K562 (cell line): ENCODE data around the gene UIMC1. TPM values are rescaled to one million over a fixed set of nuclear protein-coding genes. Genes with fewer than 3 reads are reported as not detected.

Source experiments
- PHTF2 ChIP-seq: fragments of 250-450 bp; sonication (Bioruptor Pico); IDR thresholded peaks from 2 replicates; pipeline ENCODE4 v1.5.0; 2021; ENCODE audit warnings: mild to moderate bottlenecking
- ZZZ3 ChIP-seq: fragments of 450-650 bp; IDR thresholded peaks from 2 replicates; pipeline ENCODE4 v1.6.1; 2016; ENCODE audit warnings: antibody characterized with exemption, mild to moderate bottlenecking, moderate library complexity
- polyA plus RNA-seq, 8 experiments: library from polyadenylated mRNA; depleted of rRNA in 4 of 8; stranded (reverse) in 5 of 8; unstranded in 3 of 8; fragments of >200 nt; fragmentation: Nextera tagmentation in 2 of 8; fragmentation: Illumina TruSeq in 1 of 8; extraction: Ambion mirVana in 2 of 8; extraction: Trizol in 1 of 8; gene quantifications; 2 replicates each; pipeline versions ENCODE4 v1.2.1 to v1.2.3, GENCODE V29; 2011 to 2014; ENCODE audit warnings: inconsistent platforms in 1 of 8, missing spikeins in 1 of 8
- total RNA-seq, 7 experiments: library from RNA; depleted of rRNA in 6 of 7; stranded (reverse); fragments of >200 nt in 6 of 7; fragmentation: Illumina TruSeq in 2 of 7; extraction: Trizol in 2 of 7; gene quantifications; 2 replicates each; pipeline versions ENCODE4 v1.2.1 to v1.2.3, GENCODE V29; 2011 to 2021; ENCODE audit warnings: low replicate concordance in 1 of 7
- TF ChIP-seq, protein P1 (sequence below): fragments of 200-600 bp; sonication (generic); IDR thresholded peaks from one replicate; pipeline ENCODE4 v1.6.1; 2012; ENCODE audit warnings: mild to moderate bottlenecking, low read depth, low read length, inconsistent platforms
- TF ChIP-seq, protein P2 (sequence below), 2 experiments: fragments of 450-650 bp in 1 of 2; sonication (generic) in 1 of 2; formaldehyde crosslinking in 1 of 2; IDR thresholded peaks; 2 replicates each; pipeline versions ENCODE4 v1.7.1 to v1.9.0; 2016 to 2022; ENCODE audit warnings: inconsistent platforms in 1 of 2, mild to moderate bottlenecking in 1 of 2, missing genetic modification reagents in 1 of 2

Gene UIMC1
- total and polyA plus RNA-seq, 9 of the 15 experiments (the other 6 are each of a cell fraction or from before 2014, with no cell fraction given) = 14.9 to 51.7 (median 36.8) TPM

DNA sequence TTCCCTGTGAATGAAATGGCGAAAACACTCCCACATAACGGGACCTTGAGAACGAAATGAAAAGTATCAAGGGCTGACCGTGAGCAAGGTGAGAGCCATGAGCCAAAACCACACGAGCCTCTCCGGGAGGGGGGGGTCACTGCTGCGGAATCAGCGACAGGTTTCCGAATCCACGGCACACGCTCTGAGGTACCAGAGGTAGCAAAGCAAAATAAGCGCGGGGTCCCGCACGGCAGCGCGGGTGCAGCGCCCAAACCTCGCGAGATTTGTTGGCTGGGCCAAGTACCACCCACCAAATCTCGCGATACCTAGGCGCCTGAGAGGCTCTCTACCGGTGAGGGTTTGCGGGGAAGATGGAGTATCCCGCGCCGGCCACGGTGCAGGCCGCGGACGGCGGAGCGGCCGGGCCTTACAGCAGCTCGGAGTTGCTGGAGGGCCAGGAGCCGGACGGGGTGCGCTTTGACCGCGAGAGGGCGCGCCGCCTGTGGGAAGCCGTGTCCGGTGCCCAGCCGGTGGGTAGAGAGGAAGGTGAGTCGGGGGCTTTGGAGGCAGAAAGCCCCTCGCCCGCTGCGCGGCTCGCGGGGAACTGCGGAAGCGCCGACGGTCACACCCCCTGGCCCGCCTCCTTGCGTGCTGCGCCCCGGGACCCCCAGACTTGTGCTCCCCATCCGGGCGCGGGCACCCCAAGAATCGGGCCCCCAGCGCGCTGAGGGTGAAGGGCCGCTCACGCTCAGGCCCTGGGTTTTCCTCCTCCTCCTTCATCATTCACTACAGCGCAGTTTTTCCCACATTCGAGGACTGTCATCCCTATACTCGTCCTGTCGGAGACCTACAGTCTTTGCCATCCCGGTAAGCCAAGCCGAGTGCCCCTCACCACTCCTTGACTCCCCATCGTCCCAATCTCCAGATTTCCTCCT, 16.1 kb upstream of the UIMC1 start, which contains the start of gene ZNF346 (continued):
- TF ChIP-seq, protein P1, sequence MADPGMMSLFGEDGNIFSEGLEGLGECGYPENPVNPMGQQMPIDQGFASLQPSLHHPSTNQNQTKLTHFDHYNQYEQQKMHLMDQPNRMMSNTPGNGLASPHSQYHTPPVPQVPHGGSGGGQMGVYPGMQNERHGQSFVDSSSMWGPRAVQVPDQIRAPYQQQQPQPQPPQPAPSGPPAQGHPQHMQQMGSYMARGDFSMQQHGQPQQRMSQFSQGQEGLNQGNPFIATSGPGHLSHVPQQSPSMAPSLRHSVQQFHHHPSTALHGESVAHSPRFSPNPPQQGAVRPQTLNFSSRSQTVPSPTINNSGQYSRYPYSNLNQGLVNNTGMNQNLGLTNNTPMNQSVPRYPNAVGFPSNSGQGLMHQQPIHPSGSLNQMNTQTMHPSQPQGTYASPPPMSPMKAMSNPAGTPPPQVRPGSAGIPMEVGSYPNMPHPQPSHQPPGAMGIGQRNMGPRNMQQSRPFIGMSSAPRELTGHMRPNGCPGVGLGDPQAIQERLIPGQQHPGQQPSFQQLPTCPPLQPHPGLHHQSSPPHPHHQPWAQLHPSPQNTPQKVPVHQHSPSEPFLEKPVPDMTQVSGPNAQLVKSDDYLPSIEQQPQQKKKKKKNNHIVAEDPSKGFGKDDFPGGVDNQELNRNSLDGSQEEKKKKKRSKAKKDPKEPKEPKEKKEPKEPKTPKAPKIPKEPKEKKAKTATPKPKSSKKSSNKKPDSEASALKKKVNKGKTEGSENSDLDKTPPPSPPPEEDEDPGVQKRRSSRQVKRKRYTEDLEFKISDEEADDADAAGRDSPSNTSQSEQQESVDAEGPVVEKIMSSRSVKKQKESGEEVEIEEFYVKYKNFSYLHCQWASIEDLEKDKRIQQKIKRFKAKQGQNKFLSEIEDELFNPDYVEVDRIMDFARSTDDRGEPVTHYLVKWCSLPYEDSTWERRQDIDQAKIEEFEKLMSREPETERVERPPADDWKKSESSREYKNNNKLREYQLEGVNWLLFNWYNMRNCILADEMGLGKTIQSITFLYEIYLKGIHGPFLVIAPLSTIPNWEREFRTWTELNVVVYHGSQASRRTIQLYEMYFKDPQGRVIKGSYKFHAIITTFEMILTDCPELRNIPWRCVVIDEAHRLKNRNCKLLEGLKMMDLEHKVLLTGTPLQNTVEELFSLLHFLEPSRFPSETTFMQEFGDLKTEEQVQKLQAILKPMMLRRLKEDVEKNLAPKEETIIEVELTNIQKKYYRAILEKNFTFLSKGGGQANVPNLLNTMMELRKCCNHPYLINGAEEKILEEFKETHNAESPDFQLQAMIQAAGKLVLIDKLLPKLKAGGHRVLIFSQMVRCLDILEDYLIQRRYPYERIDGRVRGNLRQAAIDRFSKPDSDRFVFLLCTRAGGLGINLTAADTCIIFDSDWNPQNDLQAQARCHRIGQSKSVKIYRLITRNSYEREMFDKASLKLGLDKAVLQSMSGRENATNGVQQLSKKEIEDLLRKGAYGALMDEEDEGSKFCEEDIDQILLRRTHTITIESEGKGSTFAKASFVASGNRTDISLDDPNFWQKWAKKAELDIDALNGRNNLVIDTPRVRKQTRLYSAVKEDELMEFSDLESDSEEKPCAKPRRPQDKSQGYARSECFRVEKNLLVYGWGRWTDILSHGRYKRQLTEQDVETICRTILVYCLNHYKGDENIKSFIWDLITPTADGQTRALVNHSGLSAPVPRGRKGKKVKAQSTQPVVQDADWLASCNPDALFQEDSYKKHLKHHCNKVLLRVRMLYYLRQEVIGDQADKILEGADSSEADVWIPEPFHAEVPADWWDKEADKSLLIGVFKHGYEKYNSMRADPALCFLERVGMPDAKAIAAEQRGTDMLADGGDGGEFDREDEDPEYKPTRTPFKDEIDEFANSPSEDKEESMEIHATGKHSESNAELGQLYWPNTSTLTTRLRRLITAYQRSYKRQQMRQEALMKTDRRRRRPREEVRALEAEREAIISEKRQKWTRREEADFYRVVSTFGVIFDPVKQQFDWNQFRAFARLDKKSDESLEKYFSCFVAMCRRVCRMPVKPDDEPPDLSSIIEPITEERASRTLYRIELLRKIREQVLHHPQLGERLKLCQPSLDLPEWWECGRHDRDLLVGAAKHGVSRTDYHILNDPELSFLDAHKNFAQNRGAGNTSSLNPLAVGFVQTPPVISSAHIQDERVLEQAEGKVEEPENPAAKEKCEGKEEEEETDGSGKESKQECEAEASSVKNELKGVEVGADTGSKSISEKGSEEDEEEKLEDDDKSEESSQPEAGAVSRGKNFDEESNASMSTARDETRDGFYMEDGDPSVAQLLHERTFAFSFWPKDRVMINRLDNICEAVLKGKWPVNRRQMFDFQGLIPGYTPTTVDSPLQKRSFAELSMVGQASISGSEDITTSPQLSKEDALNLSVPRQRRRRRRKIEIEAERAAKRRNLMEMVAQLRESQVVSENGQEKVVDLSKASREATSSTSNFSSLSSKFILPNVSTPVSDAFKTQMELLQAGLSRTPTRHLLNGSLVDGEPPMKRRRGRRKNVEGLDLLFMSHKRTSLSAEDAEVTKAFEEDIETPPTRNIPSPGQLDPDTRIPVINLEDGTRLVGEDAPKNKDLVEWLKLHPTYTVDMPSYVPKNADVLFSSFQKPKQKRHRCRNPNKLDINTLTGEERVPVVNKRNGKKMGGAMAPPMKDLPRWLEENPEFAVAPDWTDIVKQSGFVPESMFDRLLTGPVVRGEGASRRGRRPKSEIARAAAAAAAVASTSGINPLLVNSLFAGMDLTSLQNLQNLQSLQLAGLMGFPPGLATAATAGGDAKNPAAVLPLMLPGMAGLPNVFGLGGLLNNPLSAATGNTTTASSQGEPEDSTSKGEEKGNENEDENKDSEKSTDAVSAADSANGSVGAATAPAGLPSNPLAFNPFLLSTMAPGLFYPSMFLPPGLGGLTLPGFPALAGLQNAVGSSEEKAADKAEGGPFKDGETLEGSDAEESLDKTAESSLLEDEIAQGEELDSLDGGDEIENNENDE = no peak
- TF ChIP-seq, protein P2, sequence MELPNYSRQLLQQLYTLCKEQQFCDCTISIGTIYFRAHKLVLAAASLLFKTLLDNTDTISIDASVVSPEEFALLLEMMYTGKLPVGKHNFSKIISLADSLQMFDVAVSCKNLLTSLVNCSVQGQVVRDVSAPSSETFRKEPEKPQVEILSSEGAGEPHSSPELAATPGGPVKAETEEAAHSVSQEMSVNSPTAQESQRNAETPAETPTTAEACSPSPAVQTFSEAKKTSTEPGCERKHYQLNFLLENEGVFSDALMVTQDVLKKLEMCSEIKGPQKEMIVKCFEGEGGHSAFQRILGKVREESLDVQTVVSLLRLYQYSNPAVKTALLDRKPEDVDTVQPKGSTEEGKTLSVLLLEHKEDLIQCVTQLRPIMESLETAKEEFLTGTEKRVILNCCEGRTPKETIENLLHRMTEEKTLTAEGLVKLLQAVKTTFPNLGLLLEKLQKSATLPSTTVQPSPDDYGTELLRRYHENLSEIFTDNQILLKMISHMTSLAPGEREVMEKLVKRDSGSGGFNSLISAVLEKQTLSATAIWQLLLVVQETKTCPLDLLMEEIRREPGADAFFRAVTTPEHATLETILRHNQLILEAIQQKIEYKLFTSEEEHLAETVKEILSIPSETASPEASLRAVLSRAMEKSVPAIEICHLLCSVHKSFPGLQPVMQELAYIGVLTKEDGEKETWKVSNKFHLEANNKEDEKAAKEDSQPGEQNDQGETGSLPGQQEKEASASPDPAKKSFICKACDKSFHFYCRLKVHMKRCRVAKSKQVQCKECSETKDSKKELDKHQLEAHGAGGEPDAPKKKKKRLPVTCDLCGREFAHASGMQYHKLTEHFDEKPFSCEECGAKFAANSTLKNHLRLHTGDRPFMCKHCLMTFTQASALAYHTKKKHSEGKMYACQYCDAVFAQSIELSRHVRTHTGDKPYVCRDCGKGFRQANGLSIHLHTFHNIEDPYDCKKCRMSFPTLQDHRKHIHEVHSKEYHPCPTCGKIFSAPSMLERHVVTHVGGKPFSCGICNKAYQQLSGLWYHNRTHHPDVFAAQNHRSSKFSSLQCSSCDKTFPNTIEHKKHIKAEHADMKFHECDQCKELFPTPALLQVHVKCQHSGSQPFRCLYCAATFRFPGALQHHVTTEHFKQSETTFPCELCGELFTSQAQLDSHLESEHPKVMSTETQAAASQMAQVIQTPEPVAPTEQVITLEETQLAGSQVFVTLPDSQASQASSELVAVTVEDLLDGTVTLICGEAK (IDR thresholded peaks at IDR 0.05) = no peak
- TF ChIP-seq, protein P2 (CRISPR knock-in tag; IDR thresholded peaks at IDR 0.05) = no peak
- TF ChIP-seq PHTF2 (CRISPR knock-in tag) = no peak
- TF ChIP-seq ZZZ3 = no peak
